Measurements from ENCODE around the gene LRRC52. TPM values are rescaled to one million over a fixed set of nuclear protein-coding genes. Genes with fewer than 3 reads are reported as not detected.

The LRRC52 gene
- total RNA-seq, 1 experiment from 2014 or later: not detected

DNA sequence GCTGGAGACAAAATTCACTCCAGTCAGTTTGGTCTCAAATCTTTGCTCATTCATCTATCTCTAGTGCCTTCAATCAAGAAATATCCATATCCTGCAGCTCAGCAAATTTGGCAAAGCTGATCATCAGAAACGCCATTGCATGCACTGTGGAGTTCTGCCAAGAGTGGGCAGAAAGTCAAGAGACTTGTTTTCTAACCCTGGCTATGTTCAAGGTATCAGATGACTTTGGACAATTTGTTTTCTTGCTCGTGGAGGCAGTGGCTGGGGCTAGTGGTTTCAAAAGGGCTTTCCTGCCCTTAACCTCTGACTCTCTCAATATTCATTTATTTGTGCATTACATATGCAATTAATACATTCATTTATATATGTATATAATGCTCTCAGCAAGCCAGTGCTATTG lies 12.8 kb upstream of the LRRC52 start:
- in situ Hi-C loops (cut with HindIII; ENCODE audit: low pct_unique_long_range_greater_than_20kb, low sequenced_read_pairs): no loop called here
- DNase-seq (ENCODE audit: low read depth, low spot score): no peak

DNA sequence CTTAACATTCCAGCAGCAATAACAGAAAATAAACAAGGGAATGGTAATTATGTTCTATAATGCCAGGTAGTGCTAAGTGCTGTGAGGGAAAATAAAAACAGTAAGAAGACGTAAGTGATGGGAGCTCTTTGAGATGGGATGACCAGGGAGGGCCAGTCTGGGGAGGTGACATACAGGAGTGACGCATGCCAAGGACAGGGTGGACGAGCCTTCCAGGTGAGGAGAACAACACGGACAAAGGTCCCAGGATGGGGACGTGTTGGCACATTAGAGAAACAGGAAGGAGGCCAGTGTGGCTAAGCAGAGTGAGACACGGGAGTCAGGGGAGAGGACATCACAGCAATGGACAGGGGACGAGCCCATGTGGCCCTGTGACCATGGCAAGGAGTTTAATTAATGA lies 11.7 kb upstream of the LRRC52 start:
- in situ Hi-C loops (cut with HindIII; ENCODE audit: low pct_unique_long_range_greater_than_20kb, low sequenced_read_pairs): no loop called here
- no peak for DNase-seq (ENCODE audit: low read depth, low spot score)

GRCh38 chr1:165533254-165533653 lies 10.5 kb upstream of the LRRC52 start:
- in situ Hi-C loops (cut with HindIII; ENCODE audit: low pct_unique_long_range_greater_than_20kb, low sequenced_read_pairs): no loop called here
- DNase-seq (ENCODE audit: low read depth, low spot score): no peak

DNA sequence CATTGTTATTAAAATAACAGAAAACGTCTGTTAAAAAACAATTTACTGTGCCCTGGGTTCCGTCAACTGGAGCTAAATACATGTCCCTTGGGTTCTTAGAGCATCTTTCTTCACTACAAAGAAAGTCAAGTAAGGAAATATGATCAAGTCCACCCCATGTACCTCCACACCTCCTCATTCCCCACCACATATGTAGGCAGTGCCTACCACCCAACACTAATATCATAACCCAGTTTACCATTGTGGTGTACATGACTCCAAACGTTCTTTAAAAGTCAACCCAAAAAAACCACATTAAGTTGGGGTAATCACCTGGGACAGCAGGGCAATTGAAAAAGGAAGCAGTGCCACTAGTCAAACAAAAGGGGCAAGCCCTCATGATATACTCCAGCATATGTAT lies 7.8 kb upstream of the LRRC52 start:
- in situ Hi-C loops (cut with HindIII; ENCODE audit: low pct_unique_long_range_greater_than_20kb, low sequenced_read_pairs): no loop called here
- DNase-seq (ENCODE audit: low read depth, low spot score): no peak

DNA sequence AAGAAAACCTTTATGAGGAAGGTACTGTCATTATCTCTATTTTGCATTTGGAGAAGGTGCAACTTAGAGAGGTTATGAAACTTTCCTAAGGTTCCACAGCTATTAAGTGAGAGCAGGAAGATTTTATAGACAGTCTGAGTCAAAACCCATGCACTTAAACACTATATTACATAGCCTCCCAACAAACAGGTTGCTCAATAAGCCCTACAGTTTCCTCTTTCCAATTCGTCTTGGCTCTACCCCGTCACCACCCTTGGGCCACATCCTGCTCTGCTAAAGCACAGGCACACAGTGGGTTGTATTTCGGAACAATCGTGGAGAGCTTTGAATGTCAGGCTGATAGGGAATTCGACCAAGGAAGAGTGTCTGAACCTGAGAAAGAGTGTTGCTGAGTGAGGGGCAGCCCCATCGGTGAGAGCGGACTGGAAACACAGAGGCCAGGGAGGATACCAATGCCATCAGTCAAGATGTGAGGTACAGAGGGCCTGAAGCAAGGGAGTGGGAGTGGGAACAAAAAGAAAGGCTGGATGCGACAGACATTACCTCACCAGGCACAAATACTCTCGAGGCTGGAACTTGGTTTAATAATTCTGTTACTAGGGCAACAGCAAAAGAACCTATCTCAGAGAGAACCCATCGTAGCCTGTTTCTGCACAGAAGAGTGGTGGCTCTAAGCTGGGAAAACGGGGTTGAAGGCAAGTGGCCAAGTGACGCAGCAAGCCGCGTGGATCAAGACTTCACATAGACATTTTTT lies 6.3 kb upstream of the LRRC52 start:
- in situ Hi-C loops (cut with HindIII; ENCODE audit: low pct_unique_long_range_greater_than_20kb, low sequenced_read_pairs): no loop called here

GRCh38 chr1:165539306-165539705 lies 4.5 kb upstream of the LRRC52 start:
- in situ Hi-C loops (cut with HindIII; ENCODE audit: low pct_unique_long_range_greater_than_20kb, low sequenced_read_pairs): no loop called here

More for the DNA sequence above, 6.3 kb upstream of the LRRC52 start:
- no peak for DNase-seq (ENCODE audit: low read depth, low spot score)

DNA sequence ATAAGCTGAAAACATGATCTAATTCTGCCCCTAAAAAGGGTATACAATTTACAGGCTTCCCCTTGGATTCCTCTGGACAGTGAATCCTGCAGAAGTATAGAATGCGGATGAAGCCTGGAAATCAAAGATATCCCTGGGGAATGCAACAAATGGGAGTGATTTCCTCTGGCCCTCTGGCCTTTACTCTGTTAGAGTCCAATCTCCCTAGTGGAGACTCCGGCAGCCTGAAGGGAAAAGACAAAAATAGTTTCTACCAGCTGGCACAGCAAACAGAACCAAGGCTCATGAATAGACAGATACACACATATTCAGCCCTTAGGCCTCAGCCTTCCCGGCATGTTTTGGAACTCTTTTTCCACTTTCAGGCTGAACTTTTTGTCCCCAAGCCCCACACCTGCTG lies 3.9 kb upstream of the LRRC52 start:
- peak; percentile 91 for DNase-seq (ENCODE audit: low read depth, low spot score)
- in situ Hi-C loops (cut with HindIII; ENCODE audit: low pct_unique_long_range_greater_than_20kb, low sequenced_read_pairs): no loop called here

More at GRCh38 chr1:165539306-165539705, 4.5 kb upstream of the LRRC52 start:
- DNase-seq (ENCODE audit: low read depth, low spot score): peak; percentile 96

DNA sequence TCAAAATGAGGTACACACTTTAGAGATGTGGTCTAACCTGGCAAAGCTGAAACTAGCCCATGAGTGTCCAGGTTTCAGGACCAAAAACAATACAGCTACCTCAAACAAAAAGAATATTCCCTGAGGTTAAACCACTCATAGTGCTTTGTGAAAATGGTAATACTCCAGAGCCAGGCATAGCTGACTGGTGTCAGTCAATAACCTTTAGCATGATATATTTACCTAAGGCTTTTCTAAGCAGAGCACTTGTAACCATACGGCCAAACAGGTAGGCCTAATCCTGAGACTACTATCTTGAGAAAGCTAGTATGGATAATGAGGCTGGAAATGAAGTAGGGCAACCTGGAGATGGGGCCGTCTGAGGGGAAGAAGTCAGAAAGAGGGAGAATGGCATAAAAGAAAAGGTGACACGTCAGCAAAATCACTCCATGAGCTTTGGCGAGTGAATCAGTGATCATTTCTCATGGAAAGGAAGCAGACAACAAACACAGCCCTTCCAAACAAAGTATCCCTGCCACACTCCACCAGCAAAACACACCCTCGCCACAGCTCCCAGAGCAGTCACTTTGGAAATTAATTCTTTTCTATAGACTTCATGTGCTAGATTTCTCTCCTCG lies 1.7 kb upstream of the LRRC52 start:
- in situ Hi-C loops (cut with HindIII; ENCODE audit: low pct_unique_long_range_greater_than_20kb, low sequenced_read_pairs): no loop called here
- no peak for DNase-seq (ENCODE audit: low read depth, low spot score)

DNA sequence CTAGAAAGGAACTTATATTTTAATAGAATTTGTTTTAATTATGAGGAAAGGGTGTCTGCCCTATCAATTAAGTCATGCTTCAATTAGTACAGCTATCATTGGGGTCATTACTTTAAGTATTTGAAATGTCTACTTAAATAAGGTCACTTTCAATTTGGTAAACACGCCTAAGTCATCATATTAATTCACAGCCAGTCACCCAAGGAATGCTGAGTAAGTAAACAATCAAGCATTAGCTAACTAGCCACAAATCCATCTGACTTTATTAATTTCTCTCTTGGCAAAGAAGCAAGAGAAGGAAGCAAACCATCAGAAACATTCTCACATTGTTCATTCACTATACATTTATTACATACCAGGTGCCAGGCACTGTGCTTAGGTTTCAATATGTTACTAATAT lies 1.2 kb upstream of the LRRC52 start:
- in situ Hi-C loops (cut with HindIII; ENCODE audit: low pct_unique_long_range_greater_than_20kb, low sequenced_read_pairs): no loop called here
- no peak for DNase-seq (ENCODE audit: low read depth, low spot score)

DNA sequence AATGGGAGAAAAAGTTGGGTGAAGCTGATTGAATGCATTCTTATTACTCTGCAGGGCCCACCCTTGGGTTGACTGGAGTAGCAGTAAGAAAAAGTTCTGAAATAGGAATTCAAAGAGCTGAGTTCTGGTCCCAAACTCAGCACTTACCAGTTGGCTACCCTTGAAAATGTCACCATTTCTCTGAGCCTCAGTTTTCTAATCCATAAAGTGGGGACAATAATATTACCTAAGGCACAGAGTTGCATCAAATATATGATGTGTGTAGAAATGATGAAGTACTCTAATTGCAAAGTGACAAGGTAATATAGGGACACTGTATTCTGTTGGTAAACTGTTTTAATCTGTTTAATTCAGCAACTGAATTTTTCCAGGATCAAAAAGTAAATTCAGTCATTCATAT lies 1.2 kb downstream of the LRRC52 start:
- in situ Hi-C loops (cut with HindIII; ENCODE audit: low pct_unique_long_range_greater_than_20kb, low sequenced_read_pairs): no loop called here
- DNase-seq (ENCODE audit: low read depth, low spot score): no peak

DNA sequence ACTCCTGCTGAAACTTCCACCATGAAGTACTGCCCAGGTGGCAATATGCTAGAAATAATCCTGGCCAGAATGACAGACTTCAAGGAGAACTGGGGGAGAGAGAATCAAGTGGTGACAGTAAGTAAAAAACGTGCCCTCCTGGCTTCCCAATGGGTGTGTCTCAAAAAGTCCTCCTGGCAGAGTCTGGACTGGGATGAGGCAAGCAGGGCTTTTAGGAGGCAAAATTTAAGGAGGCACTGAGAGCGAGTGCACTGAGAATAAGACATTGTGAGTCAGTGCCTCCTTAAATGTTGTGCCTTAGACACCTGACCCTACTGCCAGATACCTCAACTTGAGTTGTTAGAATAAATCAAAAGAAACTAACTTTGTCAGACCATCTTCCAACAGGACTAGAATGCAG lies 2.2 kb downstream of the LRRC52 start:
- in situ Hi-C loops (cut with HindIII; ENCODE audit: low pct_unique_long_range_greater_than_20kb, low sequenced_read_pairs): no loop called here
- no peak for DNase-seq (ENCODE audit: low read depth, low spot score)

DNA sequence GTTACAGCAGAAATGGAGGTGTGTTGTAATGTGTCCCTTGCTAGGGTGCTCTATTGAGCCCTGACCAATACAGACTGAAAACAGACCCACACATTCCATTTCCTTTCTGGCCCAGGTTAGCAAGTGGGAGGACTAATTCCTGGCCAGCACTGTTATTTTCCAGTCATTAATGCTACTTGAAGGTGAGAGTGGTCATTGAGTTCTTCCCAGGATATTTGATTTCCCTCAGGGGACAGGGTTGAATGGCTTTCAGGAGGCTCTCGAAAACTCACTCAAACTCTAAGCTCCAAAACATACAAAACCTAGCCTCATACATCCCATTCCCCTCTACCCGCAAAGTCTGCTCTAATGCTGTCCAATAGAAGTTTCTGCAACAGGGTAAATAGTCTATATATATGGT lies 6.2 kb downstream of the LRRC52 start:
- no peak for DNase-seq (ENCODE audit: low read depth, low spot score)
- in situ Hi-C loops (cut with HindIII; ENCODE audit: low pct_unique_long_range_greater_than_20kb, low sequenced_read_pairs): no loop called here

GRCh38 chr1:165551469-165551868 lies 7.7 kb downstream of the LRRC52 start:
- in situ Hi-C loops (cut with HindIII; ENCODE audit: low pct_unique_long_range_greater_than_20kb, low sequenced_read_pairs): no loop called here
- no peak for DNase-seq (ENCODE audit: low read depth, low spot score)

DNA sequence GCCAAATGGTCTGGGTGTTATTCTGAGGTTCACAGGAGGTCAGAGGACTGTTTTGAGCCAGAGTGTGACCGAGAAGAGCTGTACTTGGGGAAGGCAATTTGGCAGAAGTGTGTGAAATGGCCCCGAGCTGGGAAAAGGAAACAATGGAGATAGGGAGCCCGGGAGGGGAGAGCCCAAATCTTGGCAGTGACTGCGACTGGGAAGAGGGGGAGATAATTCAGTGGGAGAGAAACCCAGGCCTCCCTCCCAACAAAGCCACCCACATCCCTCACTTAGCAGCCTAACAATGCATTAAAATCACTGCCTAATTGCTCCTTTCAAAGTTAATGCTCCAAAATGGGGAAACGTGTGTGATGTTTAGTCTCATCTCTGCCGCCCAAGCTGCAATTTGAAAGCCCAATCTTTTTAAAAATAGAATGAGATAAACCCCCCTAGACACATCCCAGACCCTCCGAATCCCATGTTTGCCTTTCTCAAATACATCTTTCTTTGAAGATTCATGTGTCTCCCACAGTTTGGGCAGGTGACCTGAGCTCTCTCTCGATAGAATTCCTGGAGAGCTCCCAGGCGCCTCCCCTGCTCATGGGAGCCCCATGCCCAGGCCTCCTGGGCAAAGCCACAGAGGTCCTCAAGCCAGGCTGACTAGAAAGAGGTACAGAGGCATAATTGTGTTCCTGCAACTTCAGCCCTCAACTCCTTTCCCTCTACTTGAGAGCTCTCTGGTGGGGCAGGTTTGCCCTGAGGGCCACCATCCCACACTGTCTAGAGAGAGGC lies 17.3 kb downstream of the LRRC52 start:
- in situ Hi-C loops (cut with HindIII; ENCODE audit: low pct_unique_long_range_greater_than_20kb, low sequenced_read_pairs): no loop called here
- peak; percentile 13 for DNase-seq (ENCODE audit: low read depth, low spot score)

DNA sequence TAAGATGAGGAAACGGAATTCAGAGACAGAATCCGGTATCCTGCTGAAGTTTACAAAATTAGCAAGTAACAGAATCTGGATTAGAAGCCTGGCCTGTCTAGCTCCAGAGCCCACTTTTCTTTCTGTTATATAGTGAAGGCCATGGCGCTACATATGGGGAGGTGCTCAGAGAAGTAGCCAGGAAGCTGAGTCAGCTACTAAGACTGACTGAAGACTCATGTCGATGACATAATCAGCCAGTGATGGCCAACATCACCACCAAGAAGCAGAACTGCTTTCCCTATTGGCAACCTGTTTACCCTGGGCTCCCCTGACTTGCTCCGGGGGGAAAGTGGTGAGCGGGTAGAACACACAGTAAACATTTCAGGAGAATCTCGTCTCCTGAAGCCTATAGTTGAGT lies 18.8 kb downstream of the LRRC52 start:
- in situ Hi-C loops (cut with HindIII; ENCODE audit: low pct_unique_long_range_greater_than_20kb, low sequenced_read_pairs): no loop called here
- DNase-seq (ENCODE audit: low read depth, low spot score): no peak

DNA sequence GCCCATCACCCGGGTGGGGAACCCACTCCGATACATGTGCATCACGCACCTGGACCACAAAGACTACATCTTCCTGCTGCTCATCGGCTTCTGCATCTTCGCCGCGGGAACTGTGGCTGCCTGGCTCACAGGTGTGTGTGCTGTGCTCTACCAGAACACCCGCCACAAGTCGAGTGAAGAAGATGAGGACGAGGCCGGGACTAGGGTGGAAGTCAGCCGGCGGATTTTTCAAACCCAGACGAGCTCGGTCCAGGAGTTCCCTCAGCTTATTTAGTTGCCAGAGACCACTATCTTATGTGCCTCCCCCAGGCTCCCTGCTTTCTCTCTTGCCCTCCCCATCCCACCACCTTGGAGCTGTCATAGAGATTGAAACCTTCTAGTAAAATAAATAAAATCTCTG lies 19.8 kb downstream of the LRRC52 start:
- DNase-seq (ENCODE audit: low read depth, low spot score): no peak
- in situ Hi-C loops (cut with HindIII; ENCODE audit: low pct_unique_long_range_greater_than_20kb, low sequenced_read_pairs): no loop called here

GRCh38 chr1:165564561-165564960 lies 20.8 kb downstream of the LRRC52 start:
- DNase-seq (ENCODE audit: low read depth, low spot score): no peak
- in situ Hi-C loops (cut with HindIII; ENCODE audit: low pct_unique_long_range_greater_than_20kb, low sequenced_read_pairs): no loop called here

DNA sequence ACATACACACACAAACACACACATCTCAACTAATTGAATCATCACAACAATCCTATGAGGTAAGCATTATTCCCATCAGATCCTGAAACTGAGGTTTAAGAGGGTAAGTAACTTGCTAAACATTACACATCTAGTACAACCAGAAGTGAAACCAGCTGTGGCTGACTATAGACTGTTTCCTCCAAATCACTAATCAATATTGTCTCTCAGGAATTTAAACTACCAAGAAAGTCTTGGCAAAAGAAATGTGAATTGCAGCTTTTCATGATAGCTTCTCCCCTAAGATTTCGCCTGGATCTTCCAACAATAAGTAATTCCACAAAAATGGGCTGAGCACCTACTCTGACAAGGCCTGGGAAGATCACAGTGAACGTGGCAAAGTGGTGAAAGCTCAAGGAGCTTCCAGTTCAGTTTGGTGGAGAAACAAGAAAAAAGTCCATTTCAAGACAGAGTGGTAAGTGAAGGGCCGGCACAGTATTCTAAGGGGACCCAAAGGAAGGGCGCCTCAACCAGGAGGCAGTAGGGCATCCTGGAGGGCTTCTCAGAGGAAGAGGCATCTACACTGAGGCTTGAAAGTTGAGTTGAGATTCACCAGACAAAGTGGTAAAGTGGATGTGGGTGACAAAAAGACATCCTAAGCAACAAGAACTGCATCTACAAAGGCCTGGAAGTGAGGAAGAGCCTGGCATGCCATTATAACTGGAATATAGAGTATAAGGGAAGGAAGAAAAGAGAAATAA lies 22.1 kb downstream of the LRRC52 start:
- DNase-seq (ENCODE audit: low read depth, low spot score): no peak
- in situ Hi-C loops (cut with HindIII; ENCODE audit: low pct_unique_long_range_greater_than_20kb, low sequenced_read_pairs): no loop called here

All from SK-MEL-5 (cell line).